Mesothelial cell of epicardium (in vitro differentiated cells): Measurements from ENCODE around the gene TANK. TPM values are rescaled to one million over a fixed set of nuclear protein-coding genes. Genes with fewer than 3 reads are reported as not detected.

Source experiments
- DNase-seq, 2 experiments: peaks; one replicate each; pipeline ENCODE4 v3.0.0; 2021; ENCODE audit warnings: low spot score in 2 of 2; ENCODE audit not compliant: unreplicated experiment in 2 of 2
- H3K27ac Mint-ChIP-seq: 2 replicates; pipeline ENCODE4 v1.8.0; 2021; ENCODE audit warnings: mixed read lengths
- H3K27me3 Mint-ChIP-seq: 2 replicates; pipeline ENCODE4 v1.8.0; 2021; ENCODE audit warnings: low read depth, mixed read lengths
- H3K36me3 Mint-ChIP-seq: 2 replicates; pipeline ENCODE4 v1.8.0; 2021; ENCODE audit warnings: mixed read lengths
- H3K4me1 Mint-ChIP-seq: 2 replicates; pipeline ENCODE4 v1.8.0; 2021; ENCODE audit warnings: mixed read lengths
- H3K4me3 Mint-ChIP-seq: 2 replicates; pipeline ENCODE4 v1.8.0; 2021; ENCODE audit warnings: mild to moderate bottlenecking, moderate library complexity, mixed read lengths
- H3K9me3 Mint-ChIP-seq: 2 replicates; pipeline ENCODE4 v1.8.0; 2021; ENCODE audit warnings: mixed read lengths
- CTCF ChIP-seq: fragments of 200-600 bp; sonication (generic); IDR thresholded peaks from one replicate; pipeline ENCODE4 v1.5.0; 2021; ENCODE audit warnings: antibody characterized with exemption; ENCODE audit not compliant: unreplicated experiment
- total RNA-seq: library from RNA; stranded (reverse); gene quantifications from 3 replicates; pipeline ENCODE4 v1.2.1, GENCODE V29; 2021

The TANK gene
- total RNA-seq, 1 donor from 2014 or later = 59.0 TPM

DNA sequence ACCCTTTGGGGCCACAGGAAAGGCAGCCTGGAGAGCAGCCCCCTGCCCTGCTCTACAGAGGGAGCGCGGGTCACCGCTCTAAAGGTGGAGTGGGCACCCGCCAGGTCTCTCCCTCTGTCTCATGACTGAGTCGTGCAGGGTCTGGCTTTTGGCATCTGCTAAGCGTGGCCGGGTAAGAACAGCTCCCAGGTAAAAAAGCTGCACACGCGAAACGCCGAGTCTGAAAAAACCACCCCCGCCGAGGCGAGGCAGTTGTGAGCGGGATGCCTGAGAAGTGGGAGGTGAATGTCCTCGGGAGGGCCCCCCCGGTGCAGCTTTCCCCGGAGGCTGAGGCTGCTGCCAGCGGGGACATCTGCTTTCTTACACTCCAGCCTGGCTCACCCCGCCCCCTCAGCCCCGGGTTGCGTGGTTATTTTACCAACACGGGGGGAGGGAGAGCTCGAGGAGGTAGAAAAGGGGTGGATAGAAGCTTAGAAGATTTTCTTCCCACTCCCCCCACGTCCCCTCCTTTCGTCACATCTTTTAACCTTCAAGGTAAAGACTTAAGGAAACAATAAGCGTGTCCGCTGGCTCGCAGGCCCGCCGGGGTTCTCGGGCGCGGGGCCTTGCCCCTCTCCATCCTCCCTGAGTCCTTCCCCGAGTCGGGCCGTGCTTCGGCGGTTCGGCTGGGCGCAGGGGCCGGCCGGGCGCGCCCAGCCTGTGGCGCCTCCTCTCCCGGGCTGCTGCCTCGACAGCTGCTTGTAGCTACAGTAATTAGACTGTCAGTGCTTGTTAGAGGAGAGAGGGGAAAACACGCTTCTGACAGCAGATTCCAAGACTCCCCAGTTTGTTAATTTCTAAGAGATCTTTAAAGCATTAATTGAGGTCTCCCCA lies 77.4 kb downstream of the TANK start:
- H3K27ac Mint-ChIP-seq = peak overlapping the region; percentile 79
- no peaks in the 10 kb centered on the region for H3K27me3 Mint-ChIP-seq

DNA sequence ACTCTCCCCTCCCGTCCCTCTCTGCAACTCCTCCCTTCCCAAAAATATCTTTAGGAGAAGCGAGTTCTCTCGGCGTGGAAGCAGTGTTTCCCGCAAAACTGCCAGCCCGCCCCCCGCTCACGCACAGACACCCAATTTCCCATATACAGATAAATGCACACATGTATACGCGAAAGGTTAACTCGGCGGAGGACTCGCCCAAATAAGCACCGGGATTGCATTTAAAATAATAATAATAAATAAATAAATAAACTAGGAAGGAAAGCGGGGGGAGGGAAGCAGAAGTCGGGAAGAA lies 78.0 kb downstream of the TANK start:
- no peak for TF ChIP-seq CTCF
- DNase-seq = no peak
- peaks cover 15% of the 10 kb centered on the region for H3K4me1 Mint-ChIP-seq
- no peaks in the 10 kb centered on the region for H3K9me3 Mint-ChIP-seq
- H3K36me3 Mint-ChIP-seq = no peaks in the 10 kb centered on the region
- H3K4me3 Mint-ChIP-seq = peak overlapping the region; percentile 78
- H3K27me3 Mint-ChIP-seq = no peaks in the 10 kb centered on the region
- peak overlapping the region; percentile 79 for H3K27ac Mint-ChIP-seq

More for the DNA sequence above, 77.4 kb downstream of the TANK start:
- H3K4me1 Mint-ChIP-seq = peaks cover 10% of the 10 kb centered on the region
- no peaks in the 10 kb centered on the region for H3K36me3 Mint-ChIP-seq
- DNase-seq = peak; percentile 22 to 52
- no peak for TF ChIP-seq CTCF
- no peaks in the 10 kb centered on the region for H3K9me3 Mint-ChIP-seq
- peak overlapping the region; percentile 78 for H3K4me3 Mint-ChIP-seq

GRCh38 chr2:161238560-161239325 lies 78.5 kb downstream of the TANK start:
- H3K4me3 Mint-ChIP-seq = peak overlapping the region; percentile 78
- peak; percentile 44 to 74 for DNase-seq
- H3K27ac Mint-ChIP-seq = peak overlapping the region; percentile 69
- H3K4me1 Mint-ChIP-seq = peaks cover 20% of the 10 kb centered on the region
- no peaks in the 10 kb centered on the region for H3K36me3 Mint-ChIP-seq
- H3K9me3 Mint-ChIP-seq = no peaks in the 10 kb centered on the region
- no peaks in the 10 kb centered on the region for H3K27me3 Mint-ChIP-seq
- no peak for TF ChIP-seq CTCF

- DNase-seq = no peak
- peak overlapping the region; percentile 13 for H3K27ac Mint-ChIP-seq
- no peaks in the 10 kb centered on the region for H3K9me3 Mint-ChIP-seq
- H3K4me3 Mint-ChIP-seq = peak overlapping the region; percentile 78
- no peaks in the 10 kb centered on the region for H3K27me3 Mint-ChIP-seq
- TF ChIP-seq CTCF = no peak
- peaks cover 28% of the 10 kb centered on the region for H3K4me1 Mint-ChIP-seq
- no peaks in the 10 kb centered on the region for H3K36me3 Mint-ChIP-seq
Observed at GRCh38 chr2:161239326-161240109, 79.3 kb downstream of the TANK start.

- Mint-ChIP-seq H3K4me1 (peaks cover 46% of the 10 kb centered on the region), H3K9me3 (no peaks in the 10 kb centered on the region), H3K4me3 (no peak overlapping the region), H3K36me3 (no peaks in the 10 kb centered on the region), H3K27ac (no peak overlapping the region), H3K27me3 (no peaks in the 10 kb centered on the region)
- no peak for TF ChIP-seq CTCF
- DNase-seq = no peak
Observed at GRCh38 chr2:161241894-161242293, 81.7 kb downstream of the TANK start.
